ENCODE data around the gene CSMD2.

Gene CSMD2

DNA sequence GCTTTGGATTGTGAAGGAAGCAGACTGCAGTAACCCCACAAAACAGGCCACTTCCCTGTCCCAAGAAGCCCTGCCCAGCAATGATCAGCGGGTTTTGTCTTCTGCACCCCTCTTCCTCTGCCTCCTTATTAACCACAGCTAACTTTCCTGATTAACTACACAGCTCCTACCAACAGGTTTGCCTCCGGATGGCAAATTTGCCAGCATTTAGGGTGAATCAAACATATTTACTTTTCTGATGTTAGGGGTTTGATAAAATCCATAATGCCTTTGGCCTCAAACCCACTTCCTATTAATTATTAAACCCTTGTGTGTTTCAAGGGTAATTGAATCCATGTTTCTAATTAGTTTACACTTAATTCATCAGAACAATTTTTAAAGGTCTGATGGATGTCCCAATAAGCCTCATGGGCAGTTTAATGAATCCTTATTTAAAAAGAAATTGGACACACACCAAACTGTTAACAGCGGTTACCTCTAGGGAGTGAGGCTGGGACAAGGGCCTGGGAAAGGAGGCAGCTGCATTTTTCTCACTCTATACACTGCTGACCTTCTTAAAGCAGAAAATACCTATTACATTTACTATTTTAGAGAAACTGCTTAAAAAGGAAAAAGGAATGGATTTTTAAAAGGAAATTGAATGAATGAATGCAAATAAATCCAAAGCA lies 91.9 kb downstream of the CSMD2 start:
- no peaks in the 10 kb centered on the region for H3K36me3 ChIP-seq (ENCODE audit: control insufficient read depth in 2 of 2, insufficient read depth in 2 of 2, low read length in 2 of 2)
- no peak overlapping the region for H3K4me3 ChIP-seq (ENCODE audit: low read length in 2 of 2)
- H3K27me3 ChIP-seq (ENCODE audit: control insufficient read depth in 1 of 2, insufficient read depth in 2 of 2, low read length in 2 of 2) = no peaks in the 10 kb centered on the region
- no peak overlapping the region for H3K27ac ChIP-seq (ENCODE audit: low read length)
- H3K9ac ChIP-seq (ENCODE audit: low read length in 2 of 2) = no peak overlapping the region
- H3K9me3 ChIP-seq (ENCODE audit: control insufficient read depth in 2 of 2, low read length in 2 of 2) = peaks cover 0 to 6% of the 10 kb centered on the region in 2 donors
- no peaks in the 10 kb centered on the region for H3K4me1 ChIP-seq (ENCODE audit: control insufficient read depth, insufficient read depth, low read length)

DNA sequence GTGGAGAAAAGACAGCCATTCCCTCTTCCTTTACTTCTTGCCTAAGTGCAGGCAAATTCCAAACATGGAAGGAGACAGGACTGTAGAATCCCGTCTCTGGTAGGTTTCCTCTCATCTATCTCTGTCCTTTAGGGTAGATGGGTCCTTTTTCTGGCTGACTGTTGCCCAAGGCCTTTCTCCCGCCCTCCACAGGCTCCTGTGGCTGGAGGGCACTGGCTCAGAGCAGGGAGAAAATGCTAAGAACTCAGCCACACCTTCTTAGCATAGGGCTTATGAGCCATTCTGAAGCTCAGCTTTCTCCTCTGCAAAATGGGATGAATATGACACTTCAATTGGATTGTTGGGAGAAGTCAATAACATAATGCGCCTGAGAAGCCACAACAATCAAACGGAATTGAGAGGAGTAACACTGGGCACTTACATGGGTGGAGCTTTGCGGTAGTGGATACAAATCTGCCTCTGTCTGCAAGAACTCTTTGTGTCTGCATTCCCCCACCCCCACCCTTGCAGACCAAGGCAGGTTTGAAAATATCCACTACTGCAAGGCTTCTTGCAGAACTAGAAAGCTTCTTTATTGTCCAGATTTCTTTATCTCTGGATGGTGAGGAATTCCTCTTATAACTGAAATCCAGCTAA lies 94.7 kb downstream of the CSMD2 start:
- Histone ChIP-seq H3K4me1 (ENCODE audit: control insufficient read depth, insufficient read depth, low read length) (no peaks in the 10 kb centered on the region), H3K9me3 (ENCODE audit: control insufficient read depth in 2 of 2, low read length in 2 of 2) (peaks cover 0 to 6% of the 10 kb centered on the region in 2 donors), H3K36me3 (ENCODE audit: control insufficient read depth in 2 of 2, insufficient read depth in 2 of 2, low read length in 2 of 2) (no peaks in the 10 kb centered on the region), H3K4me3 (ENCODE audit: low read length in 2 of 2) (no peak overlapping the region), H3K27me3 (ENCODE audit: control insufficient read depth in 1 of 2, insufficient read depth in 2 of 2, low read length in 2 of 2) (peaks cover 0 to 4% of the 10 kb centered on the region in 2 donors), H3K9ac (ENCODE audit: low read length in 2 of 2) (no peak overlapping the region), H3K27ac (ENCODE audit: low read length) (no peak overlapping the region)

- Histone ChIP-seq H3K27me3 (ENCODE audit: control insufficient read depth in 1 of 2, insufficient read depth in 2 of 2, low read length in 2 of 2) (peaks cover 0 to 6% of the 10 kb centered on the region in 2 donors), H3K4me1 (ENCODE audit: control insufficient read depth, insufficient read depth, low read length) (no peaks in the 10 kb centered on the region), H3K4me3 (ENCODE audit: low read length in 2 of 2) (no peak overlapping the region), H3K36me3 (ENCODE audit: control insufficient read depth in 2 of 2, insufficient read depth in 2 of 2, low read length in 2 of 2) (no peaks in the 10 kb centered on the region), H3K9me3 (ENCODE audit: control insufficient read depth in 2 of 2, low read length in 2 of 2) (peaks cover 0 to 6% of the 10 kb centered on the region in 2 donors), H3K27ac (ENCODE audit: low read length) (no peak overlapping the region), H3K9ac (ENCODE audit: low read length in 2 of 2) (no peak overlapping the region)
Measured at GRCh38 chr1:34066981-34067603, 97.9 kb downstream of the CSMD2 start.

DNA sequence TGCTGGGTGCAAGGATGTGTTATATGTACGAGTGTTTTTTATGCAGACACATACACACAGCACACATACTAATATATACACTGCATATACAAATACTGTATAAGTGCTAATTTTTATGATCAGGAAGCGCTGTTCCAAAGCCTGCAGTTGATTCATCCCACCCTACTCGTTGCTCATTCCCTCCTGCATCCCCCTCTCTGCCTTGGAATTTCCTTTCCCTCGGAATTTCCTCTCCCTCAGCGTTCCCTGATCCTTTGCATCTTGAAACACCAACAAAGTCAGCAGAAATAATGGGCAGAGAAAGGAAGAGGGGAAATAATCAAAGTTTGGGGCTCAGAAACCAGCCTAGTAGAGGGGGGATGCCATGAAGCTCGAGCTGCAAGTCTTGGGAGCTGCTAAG lies 98.9 kb downstream of the CSMD2 start:
- Histone ChIP-seq H3K27ac (ENCODE audit: low read length) (no peak overlapping the region), H3K4me1 (ENCODE audit: control insufficient read depth, insufficient read depth, low read length) (no peaks in the 10 kb centered on the region), H3K9ac (ENCODE audit: low read length in 2 of 2) (no peak overlapping the region), H3K9me3 (ENCODE audit: control insufficient read depth in 2 of 2, low read length in 2 of 2) (peaks cover 0 to 2% of the 10 kb centered on the region in 2 donors), H3K4me3 (ENCODE audit: low read length in 2 of 2) (no peak overlapping the region), H3K36me3 (ENCODE audit: control insufficient read depth in 2 of 2, insufficient read depth in 2 of 2, low read length in 2 of 2) (no peaks in the 10 kb centered on the region), H3K27me3 (ENCODE audit: control insufficient read depth in 1 of 2, insufficient read depth in 2 of 2, low read length in 2 of 2) (peaks cover 0 to 9% of the 10 kb centered on the region in 2 donors)

- H3K9ac ChIP-seq (ENCODE audit: low read length in 2 of 2) = no peak overlapping the region
- peaks cover 5% of the 10 kb centered on the region for H3K4me1 ChIP-seq (ENCODE audit: control insufficient read depth, insufficient read depth, low read length)
- no peak overlapping the region for H3K27ac ChIP-seq (ENCODE audit: low read length)
Measured at GRCh38 chr1:34065498-34065897, 99.5 kb downstream of the CSMD2 start.

DNA sequence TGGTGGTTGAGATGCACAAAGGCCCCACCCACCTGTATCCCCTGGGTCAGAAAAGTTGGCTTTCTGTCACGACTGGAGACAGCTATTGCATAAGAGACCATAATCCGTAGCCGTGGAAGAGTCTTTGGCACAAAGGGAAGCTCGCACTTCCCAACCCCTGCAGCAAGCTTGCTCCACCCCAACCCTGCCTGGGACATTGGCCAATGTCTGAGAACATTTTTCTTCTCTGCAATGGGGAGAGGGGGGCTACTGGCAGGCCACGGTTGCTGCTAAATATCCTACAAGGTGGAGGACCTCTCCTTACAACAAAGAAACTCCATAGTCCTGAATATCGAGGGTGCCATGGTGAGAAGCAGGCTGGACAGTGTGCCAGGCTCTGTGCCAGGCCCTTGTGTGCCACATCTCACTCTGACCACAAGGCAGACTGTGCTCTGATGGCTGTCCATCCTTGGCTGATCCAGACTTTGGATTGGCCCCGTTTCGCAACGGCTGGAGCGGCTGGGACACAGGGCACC lies 104.1 kb downstream of the CSMD2 start:
- Histone ChIP-seq H3K9me3 (ENCODE audit: control insufficient read depth in 2 of 2, low read length in 2 of 2) (no peaks in the 10 kb centered on the region), H3K36me3 (ENCODE audit: control insufficient read depth in 2 of 2, insufficient read depth in 2 of 2, low read length in 2 of 2) (no peaks in the 10 kb centered on the region), H3K4me1 (ENCODE audit: control insufficient read depth, insufficient read depth, low read length) (peaks cover 17% of the 10 kb centered on the region), H3K27me3 (ENCODE audit: control insufficient read depth in 1 of 2, insufficient read depth in 2 of 2, low read length in 2 of 2) (peaks cover 0 to 10% of the 10 kb centered on the region in 2 donors), H3K4me3 (ENCODE audit: low read length in 2 of 2) (no peak overlapping the region), H3K9ac (ENCODE audit: low read length in 2 of 2) (no peak overlapping the region), H3K27ac (ENCODE audit: low read length) (no peak overlapping the region)

More at GRCh38 chr1:34065498-34065897, 99.5 kb downstream of the CSMD2 start:
- Histone ChIP-seq H3K27me3 (ENCODE audit: control insufficient read depth in 1 of 2, insufficient read depth in 2 of 2, low read length in 2 of 2) (peaks cover 0 to 10% of the 10 kb centered on the region in 2 donors), H3K36me3 (ENCODE audit: control insufficient read depth in 2 of 2, insufficient read depth in 2 of 2, low read length in 2 of 2) (no peaks in the 10 kb centered on the region), H3K4me3 (ENCODE audit: low read length in 2 of 2) (no peak overlapping the region), H3K9me3 (ENCODE audit: control insufficient read depth in 2 of 2, low read length in 2 of 2) (no peaks in the 10 kb centered on the region)

DNA sequence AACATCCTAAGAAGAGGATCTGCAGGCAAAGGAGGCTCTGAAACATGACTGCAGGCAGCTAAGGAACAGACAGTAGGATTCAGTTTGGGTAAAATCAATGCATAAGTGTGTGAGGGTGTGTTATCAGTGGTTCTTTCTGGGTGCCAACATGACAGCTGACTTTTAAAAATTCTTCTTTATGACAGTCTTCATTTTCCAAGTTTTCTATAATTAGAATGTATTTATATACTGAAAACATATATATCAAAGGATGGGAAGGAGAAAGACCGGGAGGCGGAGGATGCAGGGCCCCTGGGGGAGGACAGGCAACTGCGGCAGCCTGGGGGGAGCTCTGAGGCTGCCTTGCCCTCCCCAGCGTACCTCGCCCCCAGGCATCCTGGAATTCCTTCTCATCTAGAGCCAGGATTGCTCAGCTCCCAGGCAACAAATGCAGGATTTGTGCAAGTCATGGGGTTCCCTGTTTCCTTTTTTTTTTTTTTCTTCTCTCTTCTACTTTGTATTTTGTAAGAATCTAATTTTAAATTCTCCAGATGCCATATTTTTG lies 104.8 kb downstream of the CSMD2 start:
- Histone ChIP-seq H3K9me3 (ENCODE audit: control insufficient read depth in 2 of 2, low read length in 2 of 2) (no peaks in the 10 kb centered on the region), H3K9ac (ENCODE audit: low read length in 2 of 2) (no peak overlapping the region), H3K27ac (ENCODE audit: low read length) (no peak overlapping the region), H3K4me3 (ENCODE audit: low read length in 2 of 2) (no peak overlapping the region), H3K27me3 (ENCODE audit: control insufficient read depth in 1 of 2, insufficient read depth in 2 of 2, low read length in 2 of 2) (peaks cover 0 to 8% of the 10 kb centered on the region in 2 donors), H3K4me1 (ENCODE audit: control insufficient read depth, insufficient read depth, low read length) (peaks cover 17% of the 10 kb centered on the region), H3K36me3 (ENCODE audit: control insufficient read depth in 2 of 2, insufficient read depth in 2 of 2, low read length in 2 of 2) (no peaks in the 10 kb centered on the region)

- no peak overlapping the region for H3K4me3 ChIP-seq (ENCODE audit: low read length in 2 of 2)
- no peaks in the 10 kb centered on the region for H3K36me3 ChIP-seq (ENCODE audit: control insufficient read depth in 2 of 2, insufficient read depth in 2 of 2, low read length in 2 of 2)
- no peak overlapping the region for H3K27ac ChIP-seq (ENCODE audit: low read length)
- H3K9ac ChIP-seq (ENCODE audit: low read length in 2 of 2) = no peak overlapping the region
- peaks cover 0 to 6% of the 10 kb centered on the region in 2 donors for H3K27me3 ChIP-seq (ENCODE audit: control insufficient read depth in 1 of 2, insufficient read depth in 2 of 2, low read length in 2 of 2)
- peaks cover 17% of the 10 kb centered on the region for H3K4me1 ChIP-seq (ENCODE audit: control insufficient read depth, insufficient read depth, low read length)
- H3K9me3 ChIP-seq (ENCODE audit: control insufficient read depth in 2 of 2, low read length in 2 of 2) = no peaks in the 10 kb centered on the region
Measured at GRCh38 chr1:34057347-34058130, 107.5 kb downstream of the CSMD2 start.

DNA sequence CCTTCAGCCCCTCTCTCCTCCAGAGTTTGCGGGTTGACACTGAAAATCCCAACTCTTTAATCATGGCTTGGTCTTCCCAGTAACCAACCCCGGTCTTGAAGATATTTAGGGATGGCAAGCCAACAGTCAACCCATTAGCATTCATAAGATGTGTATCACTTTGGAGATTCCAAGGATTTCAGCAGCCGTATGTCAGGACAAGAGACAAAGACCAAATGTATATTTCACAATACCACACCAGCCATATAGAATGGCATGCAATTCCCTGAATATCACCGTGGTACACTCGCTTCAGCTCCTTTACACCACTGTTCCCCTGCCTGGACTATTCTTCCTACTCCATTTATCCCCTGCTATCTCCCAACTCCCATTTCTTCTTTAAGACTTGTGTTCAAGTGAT lies 109.2 kb downstream of the CSMD2 start:
- no peak overlapping the region for H3K9ac ChIP-seq (ENCODE audit: low read length in 2 of 2)
- peaks cover 0 to under 1% of the 10 kb centered on the region in 2 donors for H3K9me3 ChIP-seq (ENCODE audit: control insufficient read depth in 2 of 2, low read length in 2 of 2)
- no peaks in the 10 kb centered on the region for H3K36me3 ChIP-seq (ENCODE audit: control insufficient read depth in 2 of 2, insufficient read depth in 2 of 2, low read length in 2 of 2)
- H3K4me3 ChIP-seq (ENCODE audit: low read length in 2 of 2) = no peak overlapping the region
- peaks cover 0 to 3% of the 10 kb centered on the region in 2 donors for H3K27me3 ChIP-seq (ENCODE audit: control insufficient read depth in 1 of 2, insufficient read depth in 2 of 2, low read length in 2 of 2)
- H3K27ac ChIP-seq (ENCODE audit: low read length) = no peak overlapping the region
- H3K4me1 ChIP-seq (ENCODE audit: control insufficient read depth, insufficient read depth, low read length) = peaks cover 15% of the 10 kb centered on the region

GRCh38 chr1:34054920-34055319 lies 110.1 kb downstream of the CSMD2 start:
- Histone ChIP-seq H3K27ac (ENCODE audit: low read length) (no peak overlapping the region), H3K4me3 (ENCODE audit: low read length in 2 of 2) (no peak overlapping the region), H3K36me3 (ENCODE audit: control insufficient read depth in 2 of 2, insufficient read depth in 2 of 2, low read length in 2 of 2) (no peaks in the 10 kb centered on the region), H3K27me3 (ENCODE audit: control insufficient read depth in 1 of 2, insufficient read depth in 2 of 2, low read length in 2 of 2) (peaks cover 0 to 6% of the 10 kb centered on the region in 2 donors), H3K9ac (ENCODE audit: low read length in 2 of 2) (no peak overlapping the region), H3K9me3 (ENCODE audit: control insufficient read depth in 2 of 2, low read length in 2 of 2) (peaks cover 7% of the 10 kb centered on the region in 2 donors), H3K4me1 (ENCODE audit: control insufficient read depth, insufficient read depth, low read length) (peaks cover 12% of the 10 kb centered on the region)
